ENCODE results near the gene OSBP. TPM values are rescaled to one million over a fixed set of nuclear protein-coding genes. Genes with fewer than 3 reads are reported as not detected.
"Not testable (repeated sequence)": the region's sequence is repeated elsewhere in the genome, so short reads cannot be mapped to it uniquely, and the experiment has no call there.

Gene OSBP
- total and polyA plus RNA-seq, 5 experiments from 2014 or later, result 19.5 to 50.5 (median 34.8) TPM

DNA sequence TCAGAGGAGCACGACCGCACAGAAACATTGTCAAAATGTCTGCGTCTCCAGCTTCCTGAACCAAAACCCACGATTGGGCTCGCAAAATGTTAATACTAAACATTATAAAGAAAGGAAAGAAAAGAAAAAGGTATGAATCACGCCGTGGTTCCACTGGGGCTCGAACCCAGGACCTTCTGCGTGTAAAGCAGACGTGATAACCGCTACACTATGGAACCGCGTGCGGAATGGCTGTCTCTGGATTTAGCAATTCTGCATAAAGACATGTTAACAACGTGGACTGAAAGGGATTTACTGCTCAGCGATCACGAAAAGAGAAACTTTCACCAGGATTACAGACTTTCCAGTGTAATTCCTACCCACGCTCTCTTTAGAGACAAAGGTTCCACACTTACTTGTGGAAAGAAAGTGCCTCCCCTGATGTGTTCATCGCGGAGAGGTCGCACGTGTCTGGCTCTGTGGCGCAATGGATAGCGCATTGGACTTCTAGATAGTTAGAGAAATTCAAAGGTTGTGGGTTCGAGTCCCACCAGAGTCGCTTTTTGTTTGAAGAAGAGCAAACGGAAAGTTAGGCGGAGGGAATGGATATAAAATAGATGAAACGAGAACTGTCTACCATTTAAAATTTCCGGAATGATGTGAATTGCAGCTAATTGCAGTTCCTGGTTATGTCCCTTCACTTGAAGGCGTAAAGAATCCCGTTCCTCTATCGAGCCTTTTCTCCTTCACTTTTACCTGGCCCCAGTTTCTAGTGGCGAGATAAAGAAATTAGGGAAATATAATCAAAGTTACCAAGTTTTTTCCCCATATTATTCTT is 64.5 kb downstream of the OSBP start:
- peaks cover 0 to 3% (median 2%) of the 10 kb centered on the region in 3 donors for H3K36me3 Mint-ChIP-seq
- DNase-seq (peak; percentile 58 to 88 (median 84)), ATAC-seq (peak; percentile 50 to 56)
- H3K4me3 Mint-ChIP-seq, result peak overlapping the region; percentile 85 to 97 (median 90)
- POLR2A ChIA-PET, result interaction anchor here (0.6 to 4.3 kb wide), 10 partner anchors 8 to 1858 kb away, joined by 3 to 27 read pairs (median 6); partner anchors contain the start of genes OSBP and PATL1
- H3K27ac Mint-ChIP-seq, result peak overlapping the region; percentile 77 to 100 (median 92)
- H3K27me3 Mint-ChIP-seq, result peaks cover 0 to 9% (median 0%) of the 10 kb centered on the region in 5 donors
- H3K9me3 Mint-ChIP-seq, result peaks cover 0 to 9% (median 0%) of the 10 kb centered on the region in 9 donors
- peaks cover 17 to 43% (median 39%) of the 10 kb centered on the region in 4 donors for H3K4me1 Mint-ChIP-seq

- peaks cover 0 to 9% (median 0%) of the 10 kb centered on the region in 5 donors for H3K27me3 Mint-ChIP-seq
- ATAC-seq (peak; percentile 86 to 91), DNase-seq (peak; percentile 74 to 94 (median 90))
- H3K4me3 Mint-ChIP-seq, result peak overlapping the region; percentile 85 to 97 (median 90)
- peak overlapping the region; percentile 77 to 100 (median 92) for H3K27ac Mint-ChIP-seq
- H3K4me1 Mint-ChIP-seq, result peaks cover 13 to 37% (median 33%) of the 10 kb centered on the region in 4 donors
- POLR2A ChIA-PET, result interaction anchor here (1.0 to 4.3 kb wide), 8 partner anchors 8 to 119 kb away, joined by 3 to 27 read pairs (median 13); partner anchors contain the start of genes OSBP and PATL1
- H3K9me3 Mint-ChIP-seq, result peaks cover 0 to 9% (median 0%) of the 10 kb centered on the region in 9 donors
- H3K36me3 Mint-ChIP-seq, result peaks cover 0 to 3% (median 2%) of the 10 kb centered on the region in 3 donors
Observed at GRCh38 chr11:59550368-59550841, 65.2 kb downstream of the OSBP start.

- POLR2A ChIA-PET, result interaction anchor here (4.3 kb wide), 1 partner anchor 17 kb away, joined by 20 read pairs; no protein-coding TSS in a partner anchor
Observed at GRCh38 chr11:59548309-59548656, 67.3 kb downstream of the OSBP start.

GRCh38 chr11:59547605-59548308 is 67.8 kb downstream of the OSBP start:
- not testable (repeated sequence) for H3K9me3 Mint-ChIP-seq, ATAC-seq, DNase-seq, H3K36me3 Mint-ChIP-seq, H3K27me3 Mint-ChIP-seq
- POLR2A ChIA-PET, result interaction anchor here (0.5 kb wide), 1 partner anchor 11 kb away, joined by 3 read pairs; no protein-coding TSS in a partner anchor
- peaks cover 13 to 29% (median 25%) of the 10 kb centered on the region in 4 donors for H3K4me1 Mint-ChIP-seq
- H3K27ac Mint-ChIP-seq, result peak overlapping the region in 1 of 10 donors; percentile 67
- H3K4me3 Mint-ChIP-seq, result peak overlapping the region in 2 of 10 donors; percentile 40 to 41

More at GRCh38 chr11:59548309-59548656, 67.3 kb downstream of the OSBP start:
- peaks cover 13 to 29% (median 28%) of the 10 kb centered on the region in 4 donors for H3K4me1 Mint-ChIP-seq
- no peak overlapping the region for H3K27ac Mint-ChIP-seq
- peaks cover 0 to 9% (median 0%) of the 10 kb centered on the region in 9 donors for H3K9me3 Mint-ChIP-seq
- H3K4me3 Mint-ChIP-seq, result peak overlapping the region in 2 of 10 donors; percentile 40 to 41
- peaks cover 0 to 9% (median 0%) of the 10 kb centered on the region in 5 donors for H3K27me3 Mint-ChIP-seq
- H3K36me3 Mint-ChIP-seq, result peaks cover 0 to 3% (median 2%) of the 10 kb centered on the region in 3 donors
- ATAC-seq, result no peak
- no peak for DNase-seq

DNA sequence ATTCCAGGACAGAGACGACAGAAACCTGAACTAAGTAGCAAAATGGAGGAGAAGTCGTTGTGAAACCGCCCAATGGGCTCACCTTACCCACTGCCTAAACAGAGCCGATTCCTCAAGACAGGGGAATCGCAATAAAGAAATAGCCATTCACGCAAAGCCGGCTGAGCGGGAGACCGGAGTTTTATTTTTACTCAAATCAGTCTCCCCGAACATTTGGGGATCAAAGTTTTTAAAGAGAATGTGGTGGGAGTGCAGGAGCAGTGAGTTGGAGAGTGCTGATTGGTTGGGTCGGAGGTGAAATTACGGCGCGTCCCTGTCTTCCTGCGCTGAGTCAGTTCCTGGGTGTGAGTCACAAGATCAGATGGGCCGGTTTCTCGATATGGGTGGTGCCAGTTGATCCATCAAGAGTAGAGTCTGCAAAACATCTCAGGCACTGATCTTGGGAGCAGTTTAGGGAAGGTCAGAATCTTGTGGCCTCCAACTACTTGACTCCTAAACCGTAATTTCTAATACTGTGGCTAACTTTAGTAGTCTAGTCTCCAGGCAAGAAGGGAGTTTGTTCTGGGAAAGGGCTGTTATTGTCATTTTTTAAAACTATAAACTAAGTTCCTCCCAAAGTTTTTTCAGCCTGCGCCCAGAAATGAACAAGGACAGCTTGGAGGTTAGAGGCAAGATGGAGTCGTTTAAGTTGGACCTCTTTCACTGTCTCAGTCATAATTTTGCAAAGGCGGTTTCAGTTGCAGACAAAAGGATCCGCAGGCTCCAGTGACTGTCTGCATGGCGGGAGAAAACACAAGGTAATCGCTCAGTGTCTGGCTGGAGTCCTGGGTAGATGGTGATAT is 70.2 kb downstream of the OSBP start:
- POLR2A ChIA-PET, result no interaction called here
- H3K4me3 Mint-ChIP-seq, result no peak overlapping the region
- no peak overlapping the region for H3K27ac Mint-ChIP-seq
- DNase-seq (no peak), ATAC-seq (no peak)
- no peaks in the 10 kb centered on the region for H3K36me3 Mint-ChIP-seq
- peaks cover 0 to 1% (median 0%) of the 10 kb centered on the region in 9 donors for H3K9me3 Mint-ChIP-seq
- H3K27me3 Mint-ChIP-seq, result peaks cover 0 to 2% (median 0%) of the 10 kb centered on the region in 5 donors
- H3K4me1 Mint-ChIP-seq, result peaks cover 5 to 13% (median 9%) of the 10 kb centered on the region in 4 donors

GRCh38 chr11:59544869-59545178 is 70.8 kb downstream of the OSBP start:
- Mint-ChIP-seq H3K27me3 (peaks cover 0 to 2% (median 0%) of the 10 kb centered on the region in 5 donors), H3K4me3 (no peak overlapping the region), H3K9me3 (no peaks in the 10 kb centered on the region), H3K27ac (no peak overlapping the region), H3K36me3 (no peaks in the 10 kb centered on the region), H3K4me1 (peaks cover 5 to 11% (median 7%) of the 10 kb centered on the region in 4 donors)
- DNase-seq (no peak), ATAC-seq (no peak)
- POLR2A ChIA-PET, result no interaction called here

- POLR2A ChIA-PET, result not testable (repeated sequence)
Observed at GRCh38 chr11:59543713-59544112, 71.9 kb downstream of the OSBP start.

DNA sequence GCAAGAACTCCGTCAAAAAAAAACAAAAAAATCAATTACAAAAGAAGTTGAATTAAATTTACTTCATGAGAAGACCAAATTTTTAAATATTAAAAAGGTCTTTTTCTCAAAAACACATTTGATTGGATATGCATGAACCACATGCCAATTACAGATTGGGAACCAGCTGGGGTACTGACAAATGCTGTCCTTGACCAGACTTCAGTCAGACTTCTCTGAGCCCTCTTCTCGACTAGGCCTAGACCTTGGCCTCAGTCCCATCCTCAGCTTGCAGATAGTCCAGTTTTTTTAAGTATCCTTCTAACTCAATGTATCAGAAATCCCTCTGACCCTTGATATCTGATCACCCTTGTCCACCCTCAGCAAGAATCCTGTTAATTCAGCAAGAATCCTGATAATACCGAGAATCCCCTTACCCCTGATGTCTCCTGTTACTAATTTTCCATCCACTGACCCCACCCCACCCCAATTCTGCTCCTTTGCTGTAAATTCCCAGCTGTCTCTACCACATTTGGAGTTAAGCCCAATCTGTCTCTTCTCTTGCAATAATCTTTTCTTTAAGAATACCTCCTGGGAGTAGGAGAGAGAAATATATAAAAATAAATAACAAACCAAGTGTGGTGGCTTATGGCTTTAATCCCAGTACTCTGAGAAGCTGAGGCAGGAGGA is 73.3 kb downstream of the OSBP start:
- Mint-ChIP-seq H3K4me3 (no peak overlapping the region), H3K27me3 (peaks cover 0 to 2% (median 0%) of the 10 kb centered on the region in 5 donors), H3K4me1 (peaks cover under 1 to 8% (median 4%) of the 10 kb centered on the region in 4 donors), H3K36me3 (no peaks in the 10 kb centered on the region), H3K9me3 (no peaks in the 10 kb centered on the region), H3K27ac (no peak overlapping the region)
- ATAC-seq (no peak), DNase-seq (no peak)
- POLR2A ChIA-PET, result interaction anchor here (0.7 kb wide), 1 partner anchor 14 kb away, joined by 6 read pairs; no protein-coding TSS in a partner anchor

More at GRCh38 chr11:59543713-59544112, 71.9 kb downstream of the OSBP start:
- not testable (repeated sequence) for H3K27me3 Mint-ChIP-seq, DNase-seq, H3K27ac Mint-ChIP-seq, H3K4me1 Mint-ChIP-seq, H3K36me3 Mint-ChIP-seq, H3K4me3 Mint-ChIP-seq, H3K9me3 Mint-ChIP-seq, ATAC-seq

- H3K4me1 Mint-ChIP-seq, result peaks cover 5 to 13% (median 8%) of the 10 kb centered on the region in 4 donors
- POLR2A ChIA-PET, result no interaction called here
- peaks cover 0 to 13% (median 6%) of the 10 kb centered on the region in 5 donors for H3K27me3 Mint-ChIP-seq
- ATAC-seq (no peak), DNase-seq (no peak)
- no peak overlapping the region for H3K4me3 Mint-ChIP-seq
- H3K36me3 Mint-ChIP-seq, result no peaks in the 10 kb centered on the region
- peak overlapping the region in 1 of 10 donors; percentile 21 for H3K27ac Mint-ChIP-seq
- H3K9me3 Mint-ChIP-seq, result no peaks in the 10 kb centered on the region
Observed at GRCh38 chr11:59534676-59535075, 80.9 kb downstream of the OSBP start.

- no peaks in the 10 kb centered on the region for H3K36me3 Mint-ChIP-seq
- H3K27ac Mint-ChIP-seq, result no peak overlapping the region
- no peak for DNase-seq
- ATAC-seq, result no peak
- no peak overlapping the region for H3K4me3 Mint-ChIP-seq
- H3K4me1 Mint-ChIP-seq, result peaks cover 3 to 9% (median 6%) of the 10 kb centered on the region in 4 donors
- H3K27me3 Mint-ChIP-seq, result peaks cover 0 to 13% (median 6%) of the 10 kb centered on the region in 5 donors
- POLR2A ChIA-PET, result no interaction called here
- no peaks in the 10 kb centered on the region for H3K9me3 Mint-ChIP-seq
Observed at GRCh38 chr11:59532620-59533019, 83.0 kb downstream of the OSBP start.

DNA sequence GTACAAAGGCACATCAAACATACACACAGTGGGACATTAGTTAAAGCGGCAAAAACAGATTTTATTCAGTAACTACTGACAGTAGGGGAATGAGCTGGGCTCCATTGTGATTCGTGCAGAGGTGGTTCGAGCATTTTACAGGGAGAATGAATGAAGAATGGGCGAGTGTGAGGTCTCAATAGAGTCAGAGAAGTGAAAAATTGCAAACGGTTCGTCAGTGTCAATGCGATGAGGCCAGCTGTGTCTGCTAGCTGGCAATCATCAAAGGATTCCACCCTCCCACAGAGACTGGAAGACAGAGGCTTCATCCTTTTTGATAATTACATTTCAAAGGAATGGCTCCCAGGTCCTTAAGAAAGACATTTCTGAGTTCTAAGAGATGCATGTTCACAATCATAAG is 86.9 kb downstream of the OSBP start:
- no peaks in the 10 kb centered on the region for H3K36me3 Mint-ChIP-seq
- H3K4me1 Mint-ChIP-seq, result peaks cover 0 to 3% (median 0%) of the 10 kb centered on the region in 4 donors
- H3K27me3 Mint-ChIP-seq, result peaks cover 2 to 13% (median 8%) of the 10 kb centered on the region in 5 donors
- no peak for DNase-seq
- no peak for ATAC-seq
- POLR2A ChIA-PET, result no interaction called here
- H3K4me3 Mint-ChIP-seq, result no peak overlapping the region
- H3K27ac Mint-ChIP-seq, result no peak overlapping the region
- H3K9me3 Mint-ChIP-seq, result no peaks in the 10 kb centered on the region

Data from naive thymus-derived CD8-positive, alpha-beta T cell (primary cell).